Upper lobe of right lung (tissue), 1 donor: ENCODE measurements around the gene PCCA. TPM values are rescaled to one million over a fixed set of nuclear protein-coding genes. Genes with fewer than 3 reads are reported as not detected.

Experiments
- ATAC-seq: fragments of 200-7000 bp; cut with Tn5 transposase; one replicate; pipeline ENCODE4 v1.9.1; 2020; ENCODE audit warnings: mild to moderate bottlenecking, moderate library complexity
- DNase-seq: peaks from one replicate; pipeline ENCODE4 v3.0.0-alpha.2; 2020
- H3K27ac ChIP-seq: fragments of 200-600 bp; one replicate; pipeline ENCODE4 v1.8.0; 2022
- H3K27me3 ChIP-seq: fragments of 200-600 bp; one replicate; pipeline ENCODE4 v1.8.0; 2022; ENCODE audit warnings: mild to moderate bottlenecking
- H3K36me3 ChIP-seq: fragments of 200-600 bp; one replicate; pipeline ENCODE4 v1.8.0; 2022
- H3K4me1 ChIP-seq: fragments of 200-600 bp; one replicate; pipeline ENCODE4 v1.8.0; 2022
- H3K4me3 ChIP-seq: fragments of 200-600 bp; one replicate; pipeline ENCODE4 v1.8.0; 2022; ENCODE audit warnings: mild to moderate bottlenecking
- H3K9me3 ChIP-seq: fragments of 200-600 bp; one replicate; pipeline ENCODE4 v1.8.0; 2022
- CTCF ChIP-seq: fragments of 200-600 bp; IDR thresholded peaks from one replicate; pipeline ENCODE4 v1.8.0; 2022; ENCODE audit warnings: antibody characterized with exemption
- intact Hi-C: fragments of 100-400 bp; cut with DNase I; formaldehyde crosslinking; loops from one replicate; pipeline ENCODE4 v1.11.0; 2022
- total RNA-seq: library from RNA; stranded (reverse); fragmentation: NEBNext Ultra II Directional; extraction: Animal tissue kit (Norgen Biotek cat#: 25700); gene quantifications from one replicate; pipeline ENCODE4 v1.2.1, GENCODE V29; 2021
- donor health status: DM: no; HTN: yes; CAD: no; lungs with severe emphysema.

PCCA gene
- total RNA-seq, 1 donor from 2014 or later: 34.7 TPM

GRCh38 chr13:100454876-100455275 is 366.0 kb downstream of the PCCA start:
- no peaks in the 10 kb centered on the region for H3K4me1 ChIP-seq
- no peaks in the 10 kb centered on the region for H3K27me3 ChIP-seq
- intact Hi-C loops: no loop called here
- no peak for TF ChIP-seq CTCF
- H3K27ac ChIP-seq: no peak overlapping the region
- no peaks in the 10 kb centered on the region for H3K9me3 ChIP-seq
- no peak for DNase-seq
- H3K4me3 ChIP-seq: no peak overlapping the region
- ATAC-seq: no peak
- no peaks in the 10 kb centered on the region for H3K36me3 ChIP-seq

GRCh38 chr13:100458673-100459072 is 369.8 kb downstream of the PCCA start:
- intact Hi-C loops: no loop called here
- no peak for ATAC-seq
- H3K9me3 ChIP-seq: no peaks in the 10 kb centered on the region
- no peak for TF ChIP-seq CTCF
- H3K27me3 ChIP-seq: no peaks in the 10 kb centered on the region
- H3K4me3 ChIP-seq: no peak overlapping the region
- H3K27ac ChIP-seq: no peak overlapping the region
- DNase-seq: no peak
- H3K36me3 ChIP-seq: no peaks in the 10 kb centered on the region
- H3K4me1 ChIP-seq: no peaks in the 10 kb centered on the region

- no peak for TF ChIP-seq CTCF
- Histone ChIP-seq H3K36me3 (no peaks in the 10 kb centered on the region), H3K4me3 (no peak overlapping the region), H3K27ac (no peak overlapping the region), H3K4me1 (no peaks in the 10 kb centered on the region), H3K9me3 (no peaks in the 10 kb centered on the region), H3K27me3 (no peaks in the 10 kb centered on the region)
- no peak for ATAC-seq
- intact Hi-C loops: no loop called here
- no peak for DNase-seq
Observed at GRCh38 chr13:100459747-100460146, 370.9 kb downstream of the PCCA start.

- intact Hi-C loops: no loop called here
- Histone ChIP-seq H3K9me3 (no peaks in the 10 kb centered on the region), H3K27ac (no peak overlapping the region), H3K4me3 (no peak overlapping the region), H3K36me3 (no peaks in the 10 kb centered on the region), H3K4me1 (no peaks in the 10 kb centered on the region), H3K27me3 (no peaks in the 10 kb centered on the region)
- no peak for TF ChIP-seq CTCF
- ATAC-seq (no peak), DNase-seq (no peak)
Observed at GRCh38 chr13:100460266-100460665, 371.4 kb downstream of the PCCA start.

GRCh38 chr13:100460791-100461190 is 371.9 kb downstream of the PCCA start:
- H3K36me3 ChIP-seq: no peaks in the 10 kb centered on the region
- no peaks in the 10 kb centered on the region for H3K9me3 ChIP-seq
- H3K4me3 ChIP-seq: no peak overlapping the region
- no peak for ATAC-seq
- TF ChIP-seq CTCF: no peak
- intact Hi-C loops: no loop called here
- H3K27me3 ChIP-seq: no peaks in the 10 kb centered on the region
- no peak overlapping the region for H3K27ac ChIP-seq
- H3K4me1 ChIP-seq: no peaks in the 10 kb centered on the region
- DNase-seq: no peak

- no peaks in the 10 kb centered on the region for H3K36me3 ChIP-seq
- ATAC-seq: no peak
- H3K4me1 ChIP-seq: no peaks in the 10 kb centered on the region
- no peak overlapping the region for H3K4me3 ChIP-seq
- no peaks in the 10 kb centered on the region for H3K9me3 ChIP-seq
- DNase-seq: no peak
- no peaks in the 10 kb centered on the region for H3K27me3 ChIP-seq
- H3K27ac ChIP-seq: no peak overlapping the region
- intact Hi-C loops: no loop called here
- no peak for TF ChIP-seq CTCF
Observed at GRCh38 chr13:100461309-100462030, 372.6 kb downstream of the PCCA start.
